Ovary (tissue), 3 donors: Measurements from ENCODE around the gene CFAP70.

Experiments used
- POLR2A ChIP-seq: fragments of 450-650 bp; IDR thresholded peaks from one replicate; pipeline ENCODE4 v1.6.1; 2017; ENCODE audit warnings: antibody characterized with exemption, mild to moderate bottlenecking, moderate library complexity
- TF ChIP-seq, protein P1 (sequence below), 3 donors: fragments of 450-650 bp in 2 of 3; fragments of 200-600 bp in 1 of 3; IDR thresholded peaks; one replicate each; pipeline versions ENCODE4 v1.5.1 to v1.8.0; 2016 to 2022; ENCODE audit warnings: antibody characterized with exemption in 3 of 3, mild to moderate bottlenecking in 1 of 3
- donor health status: DM: no; HTN: no; CAD: no.

DNA sequence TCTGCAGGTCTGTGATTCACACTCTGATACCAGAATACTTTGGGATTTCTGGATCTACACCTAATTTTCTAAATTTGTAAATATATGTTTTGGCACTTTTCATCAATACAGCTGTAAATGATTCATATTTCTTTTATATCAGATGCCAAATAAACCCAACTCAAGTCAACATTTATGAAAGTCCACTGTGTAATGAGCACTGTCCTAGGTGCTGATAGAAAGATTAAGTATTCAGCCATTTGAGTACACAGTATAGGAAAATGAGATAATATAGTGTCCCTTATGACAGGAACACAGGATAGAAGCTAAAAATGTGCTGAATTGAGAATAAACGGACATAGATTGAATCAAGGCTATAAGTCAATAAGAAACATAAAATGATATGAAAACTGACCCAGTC is 48.8 kb upstream of the CFAP70 start:
- TF ChIP-seq, protein P1, sequence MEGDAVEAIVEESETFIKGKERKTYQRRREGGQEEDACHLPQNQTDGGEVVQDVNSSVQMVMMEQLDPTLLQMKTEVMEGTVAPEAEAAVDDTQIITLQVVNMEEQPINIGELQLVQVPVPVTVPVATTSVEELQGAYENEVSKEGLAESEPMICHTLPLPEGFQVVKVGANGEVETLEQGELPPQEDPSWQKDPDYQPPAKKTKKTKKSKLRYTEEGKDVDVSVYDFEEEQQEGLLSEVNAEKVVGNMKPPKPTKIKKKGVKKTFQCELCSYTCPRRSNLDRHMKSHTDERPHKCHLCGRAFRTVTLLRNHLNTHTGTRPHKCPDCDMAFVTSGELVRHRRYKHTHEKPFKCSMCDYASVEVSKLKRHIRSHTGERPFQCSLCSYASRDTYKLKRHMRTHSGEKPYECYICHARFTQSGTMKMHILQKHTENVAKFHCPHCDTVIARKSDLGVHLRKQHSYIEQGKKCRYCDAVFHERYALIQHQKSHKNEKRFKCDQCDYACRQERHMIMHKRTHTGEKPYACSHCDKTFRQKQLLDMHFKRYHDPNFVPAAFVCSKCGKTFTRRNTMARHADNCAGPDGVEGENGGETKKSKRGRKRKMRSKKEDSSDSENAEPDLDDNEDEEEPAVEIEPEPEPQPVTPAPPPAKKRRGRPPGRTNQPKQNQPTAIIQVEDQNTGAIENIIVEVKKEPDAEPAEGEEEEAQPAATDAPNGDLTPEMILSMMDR (IDR thresholded peaks at IDR 0.05): no peak
- no peak for TF ChIP-seq POLR2A
